ENCODE data around the gene MCUB. TPM values are rescaled to one million over a fixed set of nuclear protein-coding genes. Genes with fewer than 3 reads are reported as not detected.

MCUB gene
- total RNA-seq, 1 experiment from 2014 or later = 14.8 TPM

GRCh38 chr4:109708990-109709389 lies 148.9 kb downstream of the MCUB start:
- Histone ChIP-seq H2AK5ac (ENCODE audit: insufficient read length, low read length) (no peak overlapping the region), H4K8ac (replicated peaks; ENCODE audit: insufficient read length, low read depth, low read length) (no peak overlapping the region), H3K23ac (ENCODE audit: insufficient read length, low read depth, low read length) (no peak overlapping the region), H3K27me3 (ENCODE audit: insufficient read depth, low read length) (no peaks in the 10 kb centered on the region), H2BK20ac (ENCODE audit: low read depth, low read length, poor library complexity, severe bottlenecking) (no peak overlapping the region), H2BK5ac (ENCODE audit: insufficient read length, low read length) (no peak overlapping the region), H4K5ac (ENCODE audit: insufficient read length, low read depth, low read length) (no peak overlapping the region), H2BK15ac (ENCODE audit: low read depth, low read length) (no peak overlapping the region), H3K79me2 (ENCODE audit: insufficient read depth, low read length) (no peaks in the 10 kb centered on the region), H3K23me2 (ENCODE audit: insufficient read length, low read depth, low read length, poor library complexity, severe bottlenecking) (no peaks in the 10 kb centered on the region), H3T11ph (ENCODE audit: low read length) (no peak overlapping the region), H3K4me2 (ENCODE audit: insufficient read depth, insufficient read length, low read length) (no peak overlapping the region), H2BK120ac (ENCODE audit: low read depth, low read length, poor library complexity, severe bottlenecking) (no peak overlapping the region), H3K9me3 (ENCODE audit: control insufficient read depth, low read depth, low read length) (no peaks in the 10 kb centered on the region), H3K14ac (ENCODE audit: insufficient read depth, low read length) (no peak overlapping the region), H3K79me1 (ENCODE audit: insufficient read depth, low read depth, low read length, poor library complexity, severe bottlenecking) (no peaks in the 10 kb centered on the region), H3K4ac (ENCODE audit: low read depth, low read length) (no peak overlapping the region), H3K9ac (ENCODE audit: extremely low read depth, insufficient read length, low read length) (no peak overlapping the region), H4K20me1 (ENCODE audit: control insufficient read depth, insufficient read depth, insufficient read length) (no peaks in the 10 kb centered on the region), H3K4me1 (ENCODE audit: insufficient read depth, low read length) (no peaks in the 10 kb centered on the region), H4K91ac (ENCODE audit: insufficient read length, low read depth, low read length) (no peak overlapping the region), H3K56ac (ENCODE audit: insufficient read length, low read depth, low read length) (no peak overlapping the region), H3K27ac (ENCODE audit: insufficient read length, low read depth, low read length) (no peak overlapping the region), H2AFZ (ENCODE audit: low read length) (no peak overlapping the region), H3K18ac (ENCODE audit: insufficient read length, low read depth, low read length) (no peak overlapping the region), H2BK12ac (ENCODE audit: insufficient read length, low read depth, low read length) (no peak overlapping the region)
- H3K27me3 Mint-ChIP-seq (ENCODE audit: low read depth) = no peaks in the 10 kb centered on the region; the same call in 1 of the 2 replicates
- no peak for DNase-seq
- WGBS (ENCODE audit: extremely low coverage, insufficient read length, low lambda C conversion rate) = no CpG with 5 or more reads among the region's 1 CpG
- peaks cover under 1 to 4% of the 10 kb centered on the region in 2 experiments for H3K4me1 Mint-ChIP-seq
- no peak overlapping the region for H3K27ac Mint-ChIP-seq
- H3K36me3 Mint-ChIP-seq (ENCODE audit: insufficient read depth in 1 of 3, low read depth in 3 of 3) = peaks cover 0 to 19% (median 2%) of the 10 kb centered on the region in 3 experiments; a peak in 5 of 7 replicates
- no peak overlapping the region for H3K4me3 Mint-ChIP-seq
- no peaks in the 10 kb centered on the region for H3K9me3 Mint-ChIP-seq
- no peak for TF ChIP-seq CTCF (conservative IDR thresholded peaks at IDR 0.05)

Data from H9 (cell line).